Endodermal cell (in vitro differentiated cells): ENCODE data around the gene MRS2. TPM values are rescaled to one million over a fixed set of nuclear protein-coding genes. Genes with fewer than 3 reads are reported as not detected.

Source experiments
- DNase-seq: peaks from one replicate; pipeline ENCODE4 v3.0.0-alpha.2; 2017
- H3K27ac ChIP-seq: 2 replicates; pipeline ENCODE4 v1.5.1; 2013; ENCODE audit warnings: mild to moderate bottlenecking, low read depth, low read length, moderate library complexity
- H3K27me3 ChIP-seq: 2 replicates; pipeline ENCODE4 v1.6.1; 2013; ENCODE audit warnings: mild to moderate bottlenecking, low read length, moderate library complexity; ENCODE audit not compliant: insufficient read depth, control insufficient read depth, poor library complexity, severe bottlenecking
- H3K36me3 ChIP-seq: 2 replicates; pipeline ENCODE4 v1.7.0; 2013; ENCODE audit warnings: mild to moderate bottlenecking, low read length, moderate library complexity; ENCODE audit not compliant: control insufficient read depth, insufficient read depth
- H3K4me1 ChIP-seq: one replicate; pipeline ENCODE4 v1.7.0; 2013; ENCODE audit warnings: low read length; ENCODE audit not compliant: control insufficient read depth, insufficient read depth
- H3K4me3 ChIP-seq: 2 replicates; pipeline ENCODE4 v1.5.1; 2013; ENCODE audit warnings: mild to moderate bottlenecking, low read length, moderate library complexity
- H3K9ac ChIP-seq: 2 replicates; pipeline ENCODE4 v1.6.1; 2013; ENCODE audit warnings: mild to moderate bottlenecking, low read length, moderate library complexity; ENCODE audit not compliant: poor library complexity, severe bottlenecking; ENCODE audit errors: extremely low read depth
- H3K9me3 ChIP-seq: 2 replicates; pipeline ENCODE4 v1.6.1; 2013; ENCODE audit warnings: mild to moderate bottlenecking, low read length, moderate library complexity; ENCODE audit not compliant: control insufficient read depth
- H3K27ac Mint-ChIP-seq: 2 replicates; pipeline ENCODE4 v1.8.0; 2020; ENCODE audit warnings: mixed read lengths
- H3K27me3 Mint-ChIP-seq: 2 replicates; pipeline ENCODE4 v1.8.0; 2021; ENCODE audit warnings: mild to moderate bottlenecking, mixed read lengths; ENCODE audit not compliant: insufficient read depth
- H3K36me3 Mint-ChIP-seq: 2 replicates; pipeline ENCODE4 v1.8.0; 2020; ENCODE audit warnings: low read depth, mixed read lengths
- H3K4me1 Mint-ChIP-seq: 2 replicates; pipeline ENCODE4 v1.8.0; 2020; ENCODE audit warnings: mixed read lengths
- H3K4me3 Mint-ChIP-seq: 2 replicates; pipeline ENCODE4 v1.8.0; 2020; ENCODE audit warnings: mild to moderate bottlenecking, moderate library complexity, mixed read lengths
- H3K9me3 Mint-ChIP-seq: 2 replicates; pipeline ENCODE4 v1.8.0; 2020; ENCODE audit warnings: mild to moderate bottlenecking, mixed read lengths
- CTCF ChIP-seq: fragments of 200-600 bp; sonication (generic); conservative IDR thresholded peaks from 2 replicates; pipeline ENCODE4 v1.5.0; 2021; ENCODE audit warnings: antibody characterized with exemption, mild to moderate bottlenecking
- WGBS, 2 experiments: methylation state at CpG; one replicate each; pipeline versions ENCODE4 v1.1.5 to v1.1.7; 2013; ENCODE audit warnings: missing lambda C conversion rate in 2 of 2, mixed read lengths in 1 of 2; ENCODE audit not compliant: insufficient coverage in 1 of 2, insufficient read length in 1 of 2; 5-methylcytosine and 5-hydroxymethylcytosine counted together
- total RNA-seq, 2 donors: library from RNA; stranded (reverse); fragmentation: NEBNext Ultra II Directional in 1 of 2; extraction: Animal tissue kit (Norgen Biotek cat#: 25700) in 1 of 2; gene quantifications; 2 replicates in 1 of 2; 3 replicates in 1 of 2; pipeline ENCODE4 v1.2.1, GENCODE V29; 2021

MRS2 gene
- total RNA-seq, 2 donors from 2014 or later, result 45.4 to 51.8 TPM

GRCh38 chr6:24436979-24437378 is 34.2 kb downstream of the MRS2 start:
- Histone ChIP-seq H3K27ac (no peak overlapping the region), H3K9ac (no peak overlapping the region), H3K36me3 (no peaks in the 10 kb centered on the region), H3K9me3 (no peaks in the 10 kb centered on the region), H3K27me3 (no peaks in the 10 kb centered on the region), H3K4me3 (no peak overlapping the region), H3K4me1 (no peaks in the 10 kb centered on the region)
- H3K4me1 Mint-ChIP-seq, result peaks cover 3% of the 10 kb centered on the region
- no peaks in the 10 kb centered on the region for H3K27me3 Mint-ChIP-seq
- H3K4me3 Mint-ChIP-seq, result no peak overlapping the region
- no peaks in the 10 kb centered on the region for H3K9me3 Mint-ChIP-seq
- WGBS, 2 experiments, result 92% methylated on average over 14 of the region's 14 CpGs
- H3K36me3 Mint-ChIP-seq, result peaks cover 11% of the 10 kb centered on the region
- no peak for TF ChIP-seq CTCF
- no peak overlapping the region for H3K27ac Mint-ChIP-seq
- DNase-seq, result no peak

GRCh38 chr6:24439858-24440539 is 37.3 kb downstream of the MRS2 start:
- H3K36me3 Mint-ChIP-seq, result peaks cover 3% of the 10 kb centered on the region

GRCh38 chr6:24440897-24441598 is 38.3 kb downstream of the MRS2 start:
- DNase-seq, result no peak
- Mint-ChIP-seq H3K9me3 (no peaks in the 10 kb centered on the region), H3K4me3 (no peak overlapping the region), H3K27me3 (no peaks in the 10 kb centered on the region), H3K36me3 (peaks cover 7% of the 10 kb centered on the region), H3K27ac (no peak overlapping the region), H3K4me1 (no peaks in the 10 kb centered on the region)
- TF ChIP-seq CTCF, result no peak
- Histone ChIP-seq H3K27me3 (no peaks in the 10 kb centered on the region), H3K9ac (no peak overlapping the region), H3K4me1 (no peaks in the 10 kb centered on the region), H3K36me3 (no peaks in the 10 kb centered on the region), H3K9me3 (no peaks in the 10 kb centered on the region), H3K4me3 (no peak overlapping the region), H3K27ac (no peak overlapping the region)
- WGBS, 2 experiments, result 66 to 78% methylated on average over 7 to 16 of the region's 16 CpGs

More at GRCh38 chr6:24439858-24440539, 37.3 kb downstream of the MRS2 start:
- Histone ChIP-seq H3K4me1 (no peaks in the 10 kb centered on the region), H3K27ac (no peak overlapping the region), H3K36me3 (no peaks in the 10 kb centered on the region), H3K27me3 (no peaks in the 10 kb centered on the region), H3K4me3 (no peak overlapping the region), H3K9me3 (no peaks in the 10 kb centered on the region), H3K9ac (no peak overlapping the region)
- H3K27me3 Mint-ChIP-seq, result no peaks in the 10 kb centered on the region
- no peaks in the 10 kb centered on the region for H3K4me1 Mint-ChIP-seq
- TF ChIP-seq CTCF, result no peak
- DNase-seq, result no peak
- H3K4me3 Mint-ChIP-seq, result no peak overlapping the region
- 77 to 100% methylated on average over 2 to 3 of the region's 3 CpGs for WGBS, 2 experiments
- H3K27ac Mint-ChIP-seq, result no peak overlapping the region
- no peaks in the 10 kb centered on the region for H3K9me3 Mint-ChIP-seq
